ENCODE measurements around the gene ATP6V0B. TPM values are rescaled to one million over a fixed set of nuclear protein-coding genes. Genes with fewer than 3 reads are reported as not detected.
A peak's percentile ranks its signal among the peaks of the same experiment; 100 is the strongest.

Gene ATP6V0B
- polyA plus RNA-seq, 2 of the 4 experiments (the other 2 are of a cell fraction): 97.0 to 101 TPM

GRCh38 chr1:43934986-43935324 is 39.8 kb upstream of the ATP6V0B start:
- 79% methylated on average over 2 of the region's 5 CpGs for WGBS (ENCODE audit: missing lambda C conversion rate)
- H3K4me3 ChIP-seq: no peak overlapping the region
- no peak overlapping the region for H3K4me2 ChIP-seq
- TF ChIP-seq HMGXB4 (CRISPR knock-in tag; IDR thresholded peaks at IDR 0.05; ENCODE audit: borderline replicate concordance): no peak
- TF ChIP-seq RAD21 (conservative IDR thresholded peaks at IDR 0.05 in 1 of 2, IDR thresholded peaks at IDR 0.05 in 1 of 2): peak in 1 of 2 experiments; percentile 21; a peak in 1 of 5 replicates
- ATAC-seq (no peak; a peak in 1 of 6 replicates), FAIRE-seq (no peak), DNase-seq (ENCODE audit: low read depth in 1 of 2, low spot score in 1 of 2) (no peak)
- CTCF ChIA-PET: interaction anchor here (0.6 to 16.9 kb wide), 44 partner anchors 9 to 708 kb away, joined by 3 to 243 read pairs (median 4); partner anchors contain the start of gene IPO13
- peak overlapping the region in 1 of 2 experiments; percentile 92; a peak in 2 of 6 replicates for H3K27ac ChIP-seq
- H3K4me1 ChIP-seq: peaks cover 48% of the 10 kb centered on the region
- POLR2A ChIA-PET: interaction anchor here (0.6 kb wide), 1 partner anchor 414 kb away, joined by 3 read pairs; no protein-coding TSS in a partner anchor
- no peaks in the 10 kb centered on the region for H3K9me3 ChIP-seq

- Histone ChIP-seq H3K4me2 (no peak overlapping the region), H3K4me3 (no peak overlapping the region), H3K27ac (peak overlapping the region in 1 of 2 experiments; percentile 92; a peak in 1 of 6 replicates), H3K4me1 (peaks cover 40% of the 10 kb centered on the region), H3K9me3 (no peaks in the 10 kb centered on the region)
- no peak for TF ChIP-seq BCL3 (IDR thresholded peaks at IDR 0.05)
- no peak for TF ChIP-seq JUNB (IDR thresholded peaks at IDR 0.05)
- TF ChIP-seq ZNF302 (CRISPR knock-in tag; IDR thresholded peaks at IDR 0.05): no peak
- TF ChIP-seq E2F6 (IDR thresholded peaks at IDR 0.05; ENCODE audit: borderline replicate concordance, low read depth): no peak
- TF ChIP-seq TP53 (CRISPR knock-in tag; IDR thresholded peaks at IDR 0.05): no peak
- no peak for TF ChIP-seq RFX5 (IDR thresholded peaks at IDR 0.05)
- TF ChIP-seq REST (IDR thresholded peaks at IDR 0.05): no peak
- TF ChIP-seq ATOH8 (CRISPR knock-in tag; IDR thresholded peaks at IDR 0.05; ENCODE audit: low read depth): no peak
- TF ChIP-seq JUN (IDR thresholded peaks at IDR 0.05): no peak
- TF ChIP-seq EHMT2 (IDR thresholded peaks at IDR 0.05; ENCODE audit: low read depth): no peak
- TF ChIP-seq CHD2 (IDR thresholded peaks at IDR 0.05; ENCODE audit: low read length, partially characterized antibody): no peak
- TF ChIP-seq PBX3 (IDR thresholded peaks at IDR 0.05): no peak
- TF ChIP-seq EP300 (IDR thresholded peaks at IDR 0.05): no peak
- TF ChIP-seq MYC (IDR thresholded peaks at IDR 0.05; ENCODE audit: borderline replicate concordance, low read length): no peak
- TF ChIP-seq ZSCAN20 (CRISPR knock-in tag; IDR thresholded peaks at IDR 0.05): no peak
- TF ChIP-seq HEYL (CRISPR knock-in tag; IDR thresholded peaks at IDR 0.05): no peak
- TF ChIP-seq FOSB (CRISPR knock-in tag; IDR thresholded peaks at IDR 0.05): no peak
- no peak for TF ChIP-seq CBX2 (IDR thresholded peaks at IDR 0.05; ENCODE audit: borderline replicate concordance, low read depth)
- TF ChIP-seq BHLHE40 (IDR thresholded peaks at IDR 0.05; ENCODE audit: low read depth, low read length): no peak
- ATAC-seq: no peak
- ChIA-PET CTCF (interaction anchor here (1.5 to 16.9 kb wide), 11 partner anchors 8 to 176 kb away, joined by 3 to 243 read pairs (median 8); partner anchors contain the start of gene IPO13), POLR2A (no interaction called here)
- no peak for FAIRE-seq
- 90% methylated on average over 6 of the region's 48 CpGs for WGBS (ENCODE audit: missing lambda C conversion rate)
- no peak for DNase-seq (ENCODE audit: low read depth in 1 of 2, low spot score in 1 of 2)
Measured at GRCh38 chr1:43935711-43936427, 38.9 kb upstream of the ATP6V0B start.

All from A549 (cell line).